ENCODE results near the gene GALNTL6.

DNA sequence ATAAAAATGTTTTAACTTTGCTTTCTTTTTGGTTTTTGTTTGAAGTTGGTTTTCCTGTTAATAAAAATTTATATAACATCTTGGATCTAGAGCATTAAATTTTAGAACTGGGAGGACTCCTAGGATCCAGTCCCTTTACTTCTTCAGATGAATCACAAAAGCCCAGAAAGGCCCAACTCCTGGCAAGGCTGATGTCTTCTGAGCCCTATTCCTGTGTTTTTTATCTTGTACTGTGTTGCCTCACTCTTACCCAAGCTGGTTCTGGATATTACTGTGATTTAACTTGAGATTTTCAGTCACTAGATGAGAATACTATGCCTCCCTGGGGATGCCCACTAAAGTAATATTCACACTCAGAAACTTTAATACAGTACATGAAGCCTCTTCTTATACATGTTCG is 1228.3 kb downstream of the GALNTL6 start:
- TF ChIP-seq POLR2A (IDR thresholded peaks at IDR 0.05) = no peak
- TF ChIP-seq, protein P1, sequence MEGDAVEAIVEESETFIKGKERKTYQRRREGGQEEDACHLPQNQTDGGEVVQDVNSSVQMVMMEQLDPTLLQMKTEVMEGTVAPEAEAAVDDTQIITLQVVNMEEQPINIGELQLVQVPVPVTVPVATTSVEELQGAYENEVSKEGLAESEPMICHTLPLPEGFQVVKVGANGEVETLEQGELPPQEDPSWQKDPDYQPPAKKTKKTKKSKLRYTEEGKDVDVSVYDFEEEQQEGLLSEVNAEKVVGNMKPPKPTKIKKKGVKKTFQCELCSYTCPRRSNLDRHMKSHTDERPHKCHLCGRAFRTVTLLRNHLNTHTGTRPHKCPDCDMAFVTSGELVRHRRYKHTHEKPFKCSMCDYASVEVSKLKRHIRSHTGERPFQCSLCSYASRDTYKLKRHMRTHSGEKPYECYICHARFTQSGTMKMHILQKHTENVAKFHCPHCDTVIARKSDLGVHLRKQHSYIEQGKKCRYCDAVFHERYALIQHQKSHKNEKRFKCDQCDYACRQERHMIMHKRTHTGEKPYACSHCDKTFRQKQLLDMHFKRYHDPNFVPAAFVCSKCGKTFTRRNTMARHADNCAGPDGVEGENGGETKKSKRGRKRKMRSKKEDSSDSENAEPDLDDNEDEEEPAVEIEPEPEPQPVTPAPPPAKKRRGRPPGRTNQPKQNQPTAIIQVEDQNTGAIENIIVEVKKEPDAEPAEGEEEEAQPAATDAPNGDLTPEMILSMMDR (IDR thresholded peaks at IDR 0.05) = no peak

Measured in lower leg skin (tissue), 3 donors.